ENCODE results near the gene KRTAP23-1.

The KRTAP23-1 gene

GRCh38 chr21:30320215-30320614 is 28.2 kb downstream of the KRTAP23-1 start, which contains the start of gene KRTAP26-1:
KRTAP26-1 (minus strand) TSS chr21:30320315; CDS start chr21:30320035, 280 bp downstream.
- no peaks in the 10 kb centered on the region for H3K27me3 ChIP-seq (ENCODE audit: insufficient read depth, poor library complexity, severe bottlenecking)
- TF ChIP-seq REST (IDR thresholded peaks at IDR 0.05; ENCODE audit: insufficient replicate concordance, low read depth) (no peak), POLR2AphosphoS5 (IDR thresholded peaks at IDR 0.05; ENCODE audit: low read depth) (no peak), CTCF (IDR thresholded peaks at IDR 0.05; ENCODE audit: insufficient read depth, low read length) (no peak), GABPA (IDR thresholded peaks at IDR 0.05; ENCODE audit: low read depth) (no peak), SPI1 (IDR thresholded peaks at IDR 0.05; ENCODE audit: borderline replicate concordance, low read depth) (no peak)
- DNase-seq (ENCODE audit: low read depth in 1 of 2, low spot score in 1 of 2) = no peak
- no peak within 1 kb of the TSS for H3K27ac ChIP-seq (replicated peaks)
- no peak within 1 kb of the TSS for H3K4me3 ChIP-seq (replicated peaks; ENCODE audit: insufficient read depth, low read length)

- no peak for DNase-seq (ENCODE audit: low read depth in 1 of 2, low spot score in 1 of 2)
- TF ChIP-seq SPI1 (IDR thresholded peaks at IDR 0.05; ENCODE audit: borderline replicate concordance, low read depth) = no peak
- TF ChIP-seq REST (IDR thresholded peaks at IDR 0.05; ENCODE audit: insufficient replicate concordance, low read depth) = no peak
- TF ChIP-seq CTCF (IDR thresholded peaks at IDR 0.05; ENCODE audit: insufficient read depth, low read length) = no peak
- TF ChIP-seq POLR2AphosphoS5 (IDR thresholded peaks at IDR 0.05; ENCODE audit: low read depth) = no peak
- TF ChIP-seq GABPA (IDR thresholded peaks at IDR 0.05; ENCODE audit: low read depth) = no peak
- Histone ChIP-seq H3K27me3 (ENCODE audit: insufficient read depth, poor library complexity, severe bottlenecking) (no peaks in the 10 kb centered on the region), H3K4me3 (replicated peaks; ENCODE audit: insufficient read depth, low read length) (no peak overlapping the region), H3K27ac (replicated peaks) (no peak overlapping the region)
These were observed 32.7 kb downstream of the KRTAP23-1 start for GRCh38 chr21:30315701-30316100.

- TF ChIP-seq CTCF (IDR thresholded peaks at IDR 0.05; ENCODE audit: insufficient read depth, low read length) (no peak), GABPA (IDR thresholded peaks at IDR 0.05; ENCODE audit: low read depth) (no peak), SPI1 (IDR thresholded peaks at IDR 0.05; ENCODE audit: borderline replicate concordance, low read depth) (no peak), REST (IDR thresholded peaks at IDR 0.05; ENCODE audit: insufficient replicate concordance, low read depth) (no peak), POLR2AphosphoS5 (IDR thresholded peaks at IDR 0.05; ENCODE audit: low read depth) (no peak)
- Histone ChIP-seq H3K27me3 (ENCODE audit: insufficient read depth, poor library complexity, severe bottlenecking) (no peaks in the 10 kb centered on the region), H3K27ac (replicated peaks) (no peak overlapping the region), H3K4me3 (replicated peaks; ENCODE audit: insufficient read depth, low read length) (no peak overlapping the region)
- DNase-seq (ENCODE audit: low read depth in 1 of 2, low spot score in 1 of 2) = no peak
These were observed 41.5 kb downstream of the KRTAP23-1 start for GRCh38 chr21:30306884-30307283.

All from HL-60 (cell line).